Natural killer cell (primary cell): Measurements from ENCODE around the gene RGS2. TPM values are rescaled to one million over a fixed set of nuclear protein-coding genes. Genes with fewer than 3 reads are reported as not detected.

Experiments
- ATAC-seq, 3 donors: fragments of 150-1000 bp in 2 of 3; fragments of 200-7000 bp in 1 of 3; cut with Tn5 transposase; 1 replicate in 1 of 3; 2 replicates in 2 of 3; pipeline ENCODE4 v1.10.0; 2021; ENCODE audit warnings: mild to moderate bottlenecking in 2 of 3, moderate library complexity in 2 of 3
- DNase-seq, 2 donors: peaks; one replicate each; pipeline versions ENCODE4 v3.0.0 to v3.0.0-alpha.2; 2013 to 2021; ENCODE audit warnings: mixed read lengths in 1 of 2
- H3K27ac ChIP-seq: one replicate; pipeline ENCODE4 v1.5.1; 2013; ENCODE audit warnings: mild to moderate bottlenecking, low read length
- H3K27me3 ChIP-seq: one replicate; pipeline ENCODE4 v1.6.1; 2013; ENCODE audit warnings: low read length; ENCODE audit not compliant: control insufficient read depth, insufficient read depth
- H3K36me3 ChIP-seq: one replicate; pipeline ENCODE4 v1.6.1; 2013; ENCODE audit warnings: low read length; ENCODE audit not compliant: control insufficient read depth, insufficient read depth
- H3K4me1 ChIP-seq: one replicate; pipeline ENCODE4 v1.6.1; 2013; ENCODE audit warnings: low read length; ENCODE audit not compliant: control insufficient read depth, insufficient read depth
- H3K4me3 ChIP-seq: one replicate; pipeline ENCODE4 v1.5.1; 2013; ENCODE audit warnings: low read length
- H3K9me3 ChIP-seq: one replicate; pipeline ENCODE4 v1.6.1; 2013; ENCODE audit warnings: low read length; ENCODE audit not compliant: control insufficient read depth, insufficient read depth
- H3K27ac Mint-ChIP-seq, 2 donors: one replicate each; pipeline ENCODE4 v1.8.0; 2022; ENCODE audit warnings: mild to moderate bottlenecking in 2 of 2, mixed read lengths in 2 of 2, moderate library complexity in 1 of 2
- H3K27me3 Mint-ChIP-seq, 2 donors: one replicate each; pipeline ENCODE4 v1.8.0; 2022; ENCODE audit warnings: low read depth in 2 of 2, mixed read lengths in 2 of 2
- H3K36me3 Mint-ChIP-seq: one replicate; pipeline ENCODE4 v1.8.0; 2022; ENCODE audit warnings: mixed read lengths
- H3K4me1 Mint-ChIP-seq, 2 donors: one replicate each; pipeline ENCODE4 v1.8.0; 2022; ENCODE audit warnings: mixed read lengths in 2 of 2
- H3K4me3 Mint-ChIP-seq: one replicate; pipeline ENCODE4 v1.8.0; 2022; ENCODE audit warnings: mild to moderate bottlenecking, moderate library complexity, mixed read lengths
- H3K9me3 Mint-ChIP-seq, 2 donors: one replicate each; pipeline ENCODE4 v1.8.0; 2022; ENCODE audit warnings: mixed read lengths in 2 of 2
- CTCF ChIP-seq: fragments of 200-600 bp; IDR thresholded peaks from one replicate; pipeline ENCODE4 v1.8.0; 2022; ENCODE audit warnings: antibody characterized with exemption
- WGBS: methylation state at CpG from one replicate; pipeline ENCODE4 v1.1.7; 2013; ENCODE audit warnings: missing lambda C conversion rate; ENCODE audit not compliant: insufficient coverage; 5-methylcytosine and 5-hydroxymethylcytosine counted together
- intact Hi-C: fragments of 100-400 bp; cut with micrococcal nuclease; formaldehyde crosslinking; loops from one replicate; pipeline ENCODE4 v1.14.2; 2022
- total RNA-seq, 4 donors: library from RNA; stranded (reverse); fragments of 120-200 nt in 1 of 4; gene quantifications; one replicate each; pipeline versions ENCODE4 v1.2.3 to v1.2.4, GENCODE V29; 2013 to 2022

RGS2 gene
- total RNA-seq, 3 donors from 2014 or later (not counting 1 experiment from before 2014, with no cell fraction given) = 117 to 268 (median 154) TPM

GRCh38 chr1:192802406-192802805, 6.4 kb upstream of the RGS2 start:
- Mint-ChIP-seq H3K36me3 (no peaks in the 10 kb centered on the region), H3K4me1 (peaks cover 7 to 14% of the 10 kb centered on the region in 2 donors), H3K27ac (no peak overlapping the region), H3K4me3 (no peak overlapping the region), H3K9me3 (no peaks in the 10 kb centered on the region), H3K27me3 (no peaks in the 10 kb centered on the region)
- H3K36me3 ChIP-seq = no peaks in the 10 kb centered on the region
- no peak for TF ChIP-seq CTCF
- peaks cover 6% of the 10 kb centered on the region for H3K4me1 ChIP-seq
- H3K9me3 ChIP-seq = no peaks in the 10 kb centered on the region
- no peak for DNase-seq
- no peak overlapping the region for H3K27ac ChIP-seq
- H3K4me3 ChIP-seq = no peak overlapping the region
- ATAC-seq = no peak
- no peaks in the 10 kb centered on the region for H3K27me3 ChIP-seq
- intact Hi-C loops = no loop called here

GRCh38 chr1:192803501-192803900, 5.3 kb upstream of the RGS2 start:
- H3K4me1 Mint-ChIP-seq = peaks cover 18 to 24% of the 10 kb centered on the region in 2 donors
- no peak overlapping the region for H3K4me3 Mint-ChIP-seq
- no peaks in the 10 kb centered on the region for H3K36me3 Mint-ChIP-seq
- no peaks in the 10 kb centered on the region for H3K9me3 Mint-ChIP-seq
- no peak overlapping the region for H3K27ac Mint-ChIP-seq
- H3K27me3 Mint-ChIP-seq = no peaks in the 10 kb centered on the region
- intact Hi-C loops = no loop called here
- no peak for TF ChIP-seq CTCF
- peaks cover 12% of the 10 kb centered on the region for H3K4me1 ChIP-seq
- H3K27me3 ChIP-seq = no peaks in the 10 kb centered on the region
- H3K4me3 ChIP-seq = no peak overlapping the region
- no peak for DNase-seq
- H3K36me3 ChIP-seq = no peaks in the 10 kb centered on the region
- no peaks in the 10 kb centered on the region for H3K9me3 ChIP-seq
- ATAC-seq = no peak
- no peak overlapping the region for H3K27ac ChIP-seq

GRCh38 chr1:192805832-192806323, 3.0 kb upstream of the RGS2 start:
- peak overlapping the region; percentile 72 to 95 for H3K27ac Mint-ChIP-seq
- WGBS = no CpG with 5 or more reads among the region's 2 CpGs

More at GRCh38 chr1:192805832-192806323, 3.0 kb upstream of the RGS2 start:
- Histone ChIP-seq H3K4me1 (peaks cover 16% of the 10 kb centered on the region), H3K9me3 (no peaks in the 10 kb centered on the region), H3K4me3 (no peak overlapping the region), H3K27ac (peak overlapping the region; percentile 88), H3K36me3 (no peaks in the 10 kb centered on the region), H3K27me3 (no peaks in the 10 kb centered on the region)
- H3K9me3 Mint-ChIP-seq = no peaks in the 10 kb centered on the region
- H3K27me3 Mint-ChIP-seq = no peaks in the 10 kb centered on the region
- peak; percentile 79 for TF ChIP-seq CTCF
- peaks cover 36 to 39% of the 10 kb centered on the region in 2 donors for H3K4me1 Mint-ChIP-seq
- peak overlapping the region; percentile 55 for H3K4me3 Mint-ChIP-seq
- intact Hi-C loops = loop anchor here (1.0 to 5.0 kb wide), 3 partner anchors 199 to 329 kb away; no protein-coding TSS in a partner anchor
- DNase-seq (peak in 1 of 2 donors; percentile 83), ATAC-seq (peak; percentile 32 to 61 (median 38))
- H3K36me3 Mint-ChIP-seq = peaks cover 3% of the 10 kb centered on the region
